T-helper 1 cell treated with Interleukin-12 subunit alpha and Interleukin-12 subunit beta and Interleukin-4 antibody, amounts not matched to agents 30 ng/mL and 1 ng/mL, for 36 hours (primary cell): ENCODE data around the gene SERPINE1. TPM values are rescaled to one million over a fixed set of nuclear protein-coding genes. Genes with fewer than 3 reads are reported as not detected.

ENCODE experiments used
- intact Hi-C: fragments of 100-400 bp; cut with micrococcal nuclease; formaldehyde crosslinking; loops from one replicate; pipeline ENCODE4 v1.15.1; 2024
- total RNA-seq: library from RNA; stranded (reverse); gene quantifications from 2 replicates; pipeline ENCODE4 v1.2.3, GENCODE V29; 2022

The SERPINE1 gene
- total RNA-seq, 1 donor from 2014 or later: not detected

DNA sequence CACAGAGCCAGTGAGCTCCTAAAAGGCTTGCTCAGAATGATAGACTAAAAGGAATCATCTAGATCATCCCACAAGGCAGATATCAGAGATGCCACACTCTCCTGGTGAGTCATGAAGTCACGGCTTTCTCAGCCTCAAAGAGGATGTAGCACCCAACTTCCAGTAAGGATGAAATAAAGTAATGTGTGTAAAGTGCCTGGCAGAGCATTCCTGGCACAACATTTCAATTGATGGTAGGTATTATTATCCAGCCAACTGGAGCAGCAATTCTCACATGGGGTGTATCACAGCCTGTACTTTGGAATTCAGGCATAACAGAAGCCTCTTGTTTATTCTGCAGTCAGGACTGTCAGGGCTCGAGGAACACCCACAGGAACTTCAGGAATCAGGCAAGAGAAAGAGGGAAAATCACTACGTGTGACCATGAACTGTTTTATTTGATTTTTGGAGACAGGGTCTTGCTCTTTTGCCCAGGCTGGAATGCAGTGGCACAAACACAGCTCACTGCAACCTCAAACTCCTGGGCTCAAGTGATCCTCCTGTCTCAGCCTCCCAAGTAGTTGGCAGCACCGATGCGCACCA lies 58.4 kb downstream of the SERPINE1 start:
- intact Hi-C loops: no loop called here

DNA sequence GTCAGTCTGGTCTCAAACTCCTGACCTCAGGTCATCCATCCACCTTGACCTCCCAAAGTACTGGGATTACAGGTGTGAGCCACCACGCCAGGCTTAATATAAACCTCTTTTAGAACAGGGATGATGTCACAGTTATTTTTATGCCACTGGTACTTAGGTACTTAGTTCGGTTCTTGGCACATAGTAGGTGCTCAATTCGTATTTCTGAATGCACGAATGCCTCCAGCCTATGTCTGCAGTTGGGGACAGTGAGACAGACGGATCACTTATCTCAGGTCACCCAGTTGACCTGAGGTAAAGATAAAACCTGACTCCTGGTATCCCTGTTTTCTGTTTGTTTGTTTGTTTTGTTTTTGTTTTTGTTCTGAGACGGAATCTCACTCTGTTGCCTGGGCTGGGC lies 59.3 kb downstream of the SERPINE1 start:
- intact Hi-C loops: no loop called here

DNA sequence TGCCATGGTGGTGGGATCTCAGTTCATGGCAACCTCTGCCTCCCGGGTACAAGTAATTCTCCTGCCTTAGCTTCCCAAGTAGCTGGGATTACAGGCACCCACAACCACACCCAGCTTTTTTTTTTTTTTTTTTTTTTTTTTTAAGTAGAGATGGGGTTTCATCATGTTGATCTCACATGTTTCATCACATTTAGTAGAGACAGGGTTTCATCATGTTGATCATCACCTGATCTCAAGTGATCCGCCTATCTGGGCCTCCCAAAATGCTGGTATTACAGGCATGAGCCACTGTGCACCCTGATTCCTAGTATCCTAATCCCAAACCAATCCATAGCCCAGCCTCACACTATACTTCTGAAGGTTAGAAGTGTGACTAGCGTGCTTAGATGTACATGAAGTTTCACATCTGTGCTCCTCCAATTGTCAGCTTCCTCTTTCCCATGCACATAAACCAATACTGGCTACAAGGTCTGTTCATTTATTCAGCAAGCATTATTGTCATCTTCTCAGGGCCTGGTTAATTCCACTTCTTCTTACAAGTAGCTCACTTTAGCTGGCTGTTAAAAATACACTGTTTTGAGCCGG lies 60.0 kb downstream of the SERPINE1 start:
- intact Hi-C loops: no loop called here

Other genes with a start within 250 kb of the SERPINE1 start
- 3.3 and 3.7 TPM in 2 replicates for gene UFSP1, start 237.4 kb upstream of the SERPINE1 start, total RNA-seq
- gene ACHE, start 231.2 kb upstream of the SERPINE1 start, total RNA-seq: 0.17 and 0.42 TPM in 2 replicates
- gene MUC3A, start 177.6 kb upstream of the SERPINE1 start, total RNA-seq: not detected in 2 replicates
- gene MUC12, start 157.5 kb upstream of the SERPINE1 start, total RNA-seq: not detected in 2 replicates
- not detected in 2 replicates for gene MUC17, start 107.0 kb upstream of the SERPINE1 start, total RNA-seq
- gene TRIM56, start 41.6 kb upstream of the SERPINE1 start, total RNA-seq: 63.4 and 73.7 TPM in 2 replicates
- 41.1 and 42.3 TPM in 2 replicates for gene AP1S1, start 27.4 kb downstream of the SERPINE1 start, total RNA-seq
- gene VGF, start 38.5 kb downstream of the SERPINE1 start, total RNA-seq: 0.20 and 0.37 TPM in 2 replicates
- not detected in 2 replicates for gene NAT16, start 53.2 kb downstream of the SERPINE1 start, total RNA-seq
- not detected in 2 replicates for gene MOGAT3, start 73.9 kb downstream of the SERPINE1 start, total RNA-seq
- 83.6 and 84.0 TPM in 2 replicates for gene PLOD3, start 90.5 kb downstream of the SERPINE1 start, total RNA-seq
- gene ZNHIT1, start 91.1 kb downstream of the SERPINE1 start, total RNA-seq: 66.1 and 68.4 TPM in 2 replicates
- 22.0 and 23.0 TPM in 2 replicates for gene CLDN15, start 110.7 kb downstream of the SERPINE1 start, total RNA-seq
- 114 and 122 TPM in 2 replicates for gene FIS1, start 118.0 kb downstream of the SERPINE1 start, total RNA-seq
- 6.0 and 7.1 TPM in 2 replicates for gene IFT22, start 194.7 kb downstream of the SERPINE1 start, total RNA-seq
- not detected in 2 replicates for gene COL26A1, start 235.8 kb downstream of the SERPINE1 start, total RNA-seq